Activated CD8-positive, alpha-beta T cell treated with anti-CD3 and anti-CD28 coated beads, Interleukin-2, amount 10 ng/mL, durations not matched to agents 7 days and 5 days (primary cell): ENCODE measurements around the gene SLC9A2. TPM values are rescaled to one million over a fixed set of nuclear protein-coding genes. Genes with fewer than 3 reads are reported as not detected.

Experiments
- ATAC-seq: fragments of 150-1000 bp; cut with Tn5 transposase; one replicate; pipeline ENCODE4 v1.10.0; 2021; ENCODE audit warnings: moderate library complexity
- CTCF ChIA-PET: fragments of 350-600 bp; sonication (Branson Sonifier 250); formaldehyde crosslinking; loops from one replicate; lab custom pipeline; 2021; ENCODE audit warnings: antibody characterized with exemption; lab: Charles Lee
- POLR2A ChIA-PET: fragments of 350-600 bp; sonication (Branson Sonifier 250); formaldehyde crosslinking; loops from one replicate; lab custom pipeline; 2021; ENCODE audit warnings: antibody characterized with exemption; lab: Charles Lee
- DNase-seq: peaks from one replicate; pipeline ENCODE4 v3.0.0-alpha.2; 2020
- H3K27ac Mint-ChIP-seq: one replicate; pipeline ENCODE4 v1.8.0; 2021; ENCODE audit warnings: mild to moderate bottlenecking, mixed read lengths
- H3K27me3 Mint-ChIP-seq: one replicate; pipeline ENCODE4 v1.8.0; 2021; ENCODE audit warnings: low read depth, mixed read lengths
- H3K36me3 Mint-ChIP-seq: one replicate; pipeline ENCODE4 v1.8.0; 2021; ENCODE audit warnings: low read depth, mixed read lengths
- H3K4me1 Mint-ChIP-seq: one replicate; pipeline ENCODE4 v1.8.0; 2021; ENCODE audit warnings: low read depth, mixed read lengths
- H3K4me3 Mint-ChIP-seq: one replicate; pipeline ENCODE4 v1.8.0; 2021; ENCODE audit warnings: mild to moderate bottlenecking, mixed read lengths
- H3K9me3 Mint-ChIP-seq: one replicate; pipeline ENCODE4 v1.8.0; 2022; ENCODE audit warnings: mixed read lengths; ENCODE audit not compliant: insufficient read depth
- total RNA-seq, 2 experiments: library from RNA; stranded (reverse); gene quantifications; one replicate each; pipeline ENCODE4 v1.2.3, GENCODE V29; 2021

Gene SLC9A2
- total RNA-seq, 2 experiments from 2014 or later: not detected

DNA sequence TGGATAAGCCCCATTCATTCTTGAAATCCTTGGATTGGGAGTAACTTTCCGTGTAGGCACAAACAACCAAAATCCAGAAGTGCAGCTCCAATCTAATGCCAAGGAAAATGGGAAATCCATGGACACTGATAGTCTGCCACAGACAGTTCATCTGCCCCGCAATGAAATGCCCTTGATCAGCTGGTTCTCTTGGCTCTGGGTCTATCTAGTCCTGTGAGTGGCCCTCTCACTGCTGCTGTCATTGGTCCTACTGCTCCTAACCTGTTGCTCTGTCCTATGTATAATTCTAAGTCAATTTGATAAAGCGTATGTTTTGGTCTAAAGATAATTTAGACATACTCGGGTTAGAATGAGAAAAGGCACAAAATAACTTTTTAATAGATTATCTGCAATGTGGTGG is 128.8 kb downstream of the SLC9A2 start:
- Mint-ChIP-seq H3K4me3 (no peak overlapping the region), H3K27me3 (no peaks in the 10 kb centered on the region), H3K36me3 (no peaks in the 10 kb centered on the region), H3K4me1 (no peaks in the 10 kb centered on the region), H3K27ac (no peak overlapping the region), H3K9me3 (no peaks in the 10 kb centered on the region)
- ChIA-PET CTCF (interaction anchor here (1.5 kb wide), 1 partner anchor 58 kb away, joined by 4 read pairs; no protein-coding TSS in a partner anchor), POLR2A (no interaction called here)
- DNase-seq (no peak), ATAC-seq (no peak)

DNA sequence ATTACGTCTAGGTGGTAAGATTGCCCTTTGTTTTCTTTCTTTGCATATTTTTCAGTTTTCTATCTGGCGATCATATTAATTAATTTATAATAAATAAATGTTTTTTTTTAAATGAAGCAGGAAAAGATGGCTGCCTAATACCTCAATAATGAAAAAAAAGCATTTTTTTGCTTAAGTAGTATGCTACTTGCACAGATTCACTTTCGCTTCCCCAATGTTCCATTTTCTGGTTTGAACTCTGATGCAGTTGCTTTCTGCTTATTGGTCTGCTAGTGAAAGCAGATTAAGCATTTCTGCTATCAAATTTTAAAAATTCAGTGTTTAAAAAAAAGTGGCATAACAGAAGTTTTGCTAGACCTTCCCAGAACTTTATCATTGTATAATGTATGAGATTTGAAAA is 130.6 kb downstream of the SLC9A2 start:
- Mint-ChIP-seq H3K4me3 (no peak overlapping the region), H3K9me3 (no peaks in the 10 kb centered on the region), H3K4me1 (no peaks in the 10 kb centered on the region), H3K36me3 (no peaks in the 10 kb centered on the region), H3K27ac (no peak overlapping the region), H3K27me3 (no peaks in the 10 kb centered on the region)
- DNase-seq: no peak
- CTCF ChIA-PET: interaction anchor here (1.8 kb wide), 1 partner anchor 10 kb away, joined by 5 read pairs; no protein-coding TSS in a partner anchor
- ATAC-seq: no peak
- POLR2A ChIA-PET: no interaction called here

DNA sequence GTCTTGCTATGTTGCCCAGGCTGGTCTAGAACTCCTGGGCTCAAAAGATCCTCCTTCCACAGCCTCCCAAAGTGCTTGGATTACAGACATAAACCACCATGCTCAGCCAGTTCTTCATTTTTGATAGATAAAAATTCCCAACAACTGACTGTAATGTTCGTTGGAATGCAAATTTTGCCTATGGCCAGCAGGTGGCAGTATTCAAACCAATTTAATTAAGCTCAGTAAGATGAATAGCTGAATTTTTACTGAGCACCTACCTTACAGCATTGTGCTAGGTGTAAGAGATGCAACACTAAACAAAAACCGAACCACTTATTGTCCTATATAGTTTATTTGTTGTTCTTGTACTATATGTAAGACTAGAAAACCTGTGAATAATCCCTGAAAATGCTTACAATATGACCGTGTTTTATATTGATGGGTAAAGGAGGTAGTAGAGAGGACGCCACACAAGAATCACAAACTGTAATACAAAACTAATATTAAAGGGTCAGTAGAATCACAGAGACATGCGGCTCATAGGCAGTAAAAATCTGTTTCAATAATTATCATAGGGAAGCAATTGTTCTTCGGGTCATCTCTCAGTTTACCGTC is 134.3 kb downstream of the SLC9A2 start:
- H3K27ac Mint-ChIP-seq: no peak overlapping the region
- H3K27me3 Mint-ChIP-seq: no peaks in the 10 kb centered on the region

DNA sequence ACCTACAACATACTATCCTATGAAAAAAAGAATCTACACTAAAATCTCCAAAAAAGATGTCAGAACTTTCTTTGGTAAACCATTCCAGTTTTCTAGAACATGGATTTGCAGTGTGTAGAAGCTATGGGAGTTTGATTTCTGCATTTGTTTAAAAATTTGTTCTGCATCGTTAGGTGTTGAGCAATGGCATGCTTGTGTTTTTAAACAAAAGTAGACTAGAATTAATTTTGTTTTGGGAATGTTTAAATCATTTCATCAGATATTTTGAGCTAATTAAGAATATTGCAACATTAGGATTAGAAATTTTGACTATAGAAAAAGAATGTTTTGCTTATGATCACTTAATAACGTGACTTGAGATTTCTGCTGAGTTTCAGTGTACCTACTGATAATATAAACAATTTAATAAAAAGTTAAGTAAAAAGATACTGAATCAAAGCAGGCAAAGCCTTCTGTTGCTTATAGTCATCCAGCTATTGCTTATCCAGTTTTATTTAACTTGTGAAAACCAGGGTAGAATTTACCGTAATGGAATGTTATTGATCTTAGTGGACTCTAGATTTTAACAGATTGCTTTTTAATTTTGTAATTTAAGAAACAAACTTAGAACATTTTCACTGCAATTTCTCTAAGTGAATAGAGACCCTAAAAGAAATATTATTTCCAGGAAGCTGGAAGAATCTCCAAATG is 135.2 kb downstream of the SLC9A2 start:
- Mint-ChIP-seq H3K9me3 (no peaks in the 10 kb centered on the region), H3K36me3 (no peaks in the 10 kb centered on the region), H3K27me3 (no peaks in the 10 kb centered on the region), H3K27ac (no peak overlapping the region), H3K4me1 (peaks cover 3% of the 10 kb centered on the region), H3K4me3 (no peak overlapping the region)
- DNase-seq (no peak), ATAC-seq (no peak)
- CTCF ChIA-PET: interaction anchor here (1.3 to 5.9 kb wide), 7 partner anchors 9 to 85 kb away, joined by 3 to 136 read pairs (median 8); partner anchors contain the start of gene TMEM182
- POLR2A ChIA-PET: no interaction called here

More for the DNA sequence above, 134.3 kb downstream of the SLC9A2 start:
- ATAC-seq (peak; percentile 63), DNase-seq (peak; percentile 51)
- Mint-ChIP-seq H3K4me3 (no peak overlapping the region), H3K4me1 (no peaks in the 10 kb centered on the region), H3K9me3 (no peaks in the 10 kb centered on the region), H3K36me3 (no peaks in the 10 kb centered on the region)
- ChIA-PET CTCF (interaction anchor here (0.7 to 5.9 kb wide), 28 partner anchors 10 to 236 kb away, joined by 3 to 136 read pairs (median 6); partner anchors contain the start of gene TMEM182), POLR2A (interaction anchor here (0.7 kb wide), 1 partner anchor 33 kb away, joined by 3 read pairs; no protein-coding TSS in a partner anchor)

DNA sequence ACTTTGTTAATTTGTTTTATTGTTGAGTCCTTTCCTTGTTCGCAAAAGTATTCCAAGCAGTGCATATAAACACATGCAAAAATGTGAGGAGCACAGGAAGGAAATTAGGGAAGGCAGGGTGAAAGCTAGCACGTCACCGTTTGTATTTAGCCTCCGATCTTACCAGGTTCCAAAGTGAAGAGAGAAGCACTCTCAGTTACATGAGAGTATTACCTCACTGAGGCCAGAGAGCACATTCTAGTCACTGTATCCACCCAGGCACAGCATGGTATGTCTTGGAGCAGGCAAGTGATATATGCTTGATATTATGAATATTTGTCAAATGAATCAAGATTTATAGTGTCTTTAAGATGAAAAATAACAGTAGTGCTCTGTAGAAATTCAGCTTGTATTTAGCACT is 135.9 kb downstream of the SLC9A2 start:
- Mint-ChIP-seq H3K27me3 (no peaks in the 10 kb centered on the region), H3K27ac (no peak overlapping the region), H3K9me3 (no peaks in the 10 kb centered on the region), H3K4me3 (no peak overlapping the region), H3K4me1 (peaks cover 3% of the 10 kb centered on the region), H3K36me3 (no peaks in the 10 kb centered on the region)
- ChIA-PET CTCF (interaction anchor here (1.1 to 5.9 kb wide), 5 partner anchors 8 to 49 kb away, joined by 4 to 136 read pairs (median 9); partner anchors contain the start of gene TMEM182), POLR2A (no interaction called here)
- no peak for DNase-seq
- no peak for ATAC-seq

DNA sequence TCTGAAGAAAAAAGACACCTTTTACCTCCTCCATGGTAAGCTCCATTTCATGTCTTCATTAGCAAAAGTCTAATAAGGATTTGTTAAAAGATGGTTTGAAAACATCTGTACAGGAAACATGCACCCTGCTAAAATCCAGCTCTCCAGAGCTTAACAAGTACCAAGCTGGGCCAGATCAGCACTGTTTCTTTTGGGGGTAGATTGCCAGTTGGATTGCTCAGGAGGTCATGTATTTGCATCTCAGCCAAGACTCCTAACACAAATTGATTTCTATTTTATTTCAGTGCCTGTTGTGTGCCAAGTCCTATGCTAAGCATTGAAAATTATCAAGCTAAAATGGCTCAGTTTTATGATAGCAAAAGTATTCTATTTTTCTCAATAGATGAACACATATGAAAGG is 139.1 kb downstream of the SLC9A2 start:
- no peaks in the 10 kb centered on the region for H3K27me3 Mint-ChIP-seq
- POLR2A ChIA-PET: no interaction called here
- no peak for ATAC-seq
- no peaks in the 10 kb centered on the region for H3K36me3 Mint-ChIP-seq
- CTCF ChIA-PET: interaction anchor here (1.0 to 1.1 kb wide), 2 partner anchors 47 to 81 kb away, joined by 3 read pairs; no protein-coding TSS in a partner anchor
- H3K4me1 Mint-ChIP-seq: peaks cover 3% of the 10 kb centered on the region
- no peak overlapping the region for H3K4me3 Mint-ChIP-seq
- no peak for DNase-seq
- no peak overlapping the region for H3K27ac Mint-ChIP-seq
- H3K9me3 Mint-ChIP-seq: no peaks in the 10 kb centered on the region

Other genes with a start within 250 kb of the SLC9A2 start
- 10 to 100 TPM; 22.7 to 25.2 TPM for gene IL18RAP, start 196.4 kb upstream of the SLC9A2 start, total RNA-seq
- under 1 TPM; 0.08 TPM for gene SLC9A4, start 146.3 kb upstream of the SLC9A2 start, total RNA-seq
- 1 to 10 TPM; 3.1 to 4.4 TPM for gene TMEM182, start 142.5 kb downstream of the SLC9A2 start, total RNA-seq